Stimulated activated CD4-positive, alpha-beta T cell treated with anti-CD3 and anti-CD28 coated beads, TNF-alpha, amount 100 ng/mL, for 24 hours (primary cell): ENCODE results near the gene CCL13.
"Not testable (repeated sequence)": the region's sequence is repeated elsewhere in the genome, so short reads cannot be mapped to it uniquely, and the experiment has no call there.

Experiments used
- DNase-seq, 3 experiments: peaks; one replicate each; pipeline ENCODE4 v3.0.0-alpha.2; 2020; ENCODE audit warnings: low read depth in 3 of 3

The CCL13 gene

GRCh38 chr17:34356194-34356593 is at the start of gene CCL13:
Gene CCL13, plus strand, starts transcription at chr17:34356480. Its CDS starts 47 bp downstream, at chr17:34356527.
- no peak for DNase-seq

GRCh38 chr17:34307110-34307509 is 49.2 kb upstream of the CCL13 start:
- DNase-seq = no peak

GRCh38 chr17:34308371-34308770 is 47.9 kb upstream of the CCL13 start:
- DNase-seq = no peak

GRCh38 chr17:34311291-34311690 is 45.0 kb upstream of the CCL13 start:
- DNase-seq = no peak

- no peak for DNase-seq
Measured at GRCh38 chr17:34312080-34312479, 44.2 kb upstream of the CCL13 start.

- no peak for DNase-seq
Measured at GRCh38 chr17:34313164-34313563, 43.1 kb upstream of the CCL13 start.

GRCh38 chr17:34314279-34314678 is 42.0 kb upstream of the CCL13 start:
- no peak for DNase-seq

GRCh38 chr17:34318474-34318873 is 37.8 kb upstream of the CCL13 start:
- DNase-seq = peak in 1 of 3 experiments; percentile 3

GRCh38 chr17:34319039-34319483 is 37.2 kb upstream of the CCL13 start, which contains the start of gene CCL8:
Gene CCL8, plus strand, starts transcription at chr17:34319435. Its CDS starts 67 bp downstream, at chr17:34319502.
- DNase-seq = no peak

GRCh38 chr17:34321964-34322363 is 34.3 kb upstream of the CCL13 start:
- no peak for DNase-seq

- DNase-seq = not testable (repeated sequence)
Measured at GRCh38 chr17:34327580-34327979, 28.7 kb upstream of the CCL13 start.

- no peak for DNase-seq
Measured at GRCh38 chr17:34337701-34338100, 18.6 kb upstream of the CCL13 start.

- no peak for DNase-seq
Measured at GRCh38 chr17:34339138-34339770, 17.0 kb upstream of the CCL13 start.

GRCh38 chr17:34341916-34342315 is 14.4 kb upstream of the CCL13 start:
- no peak for DNase-seq

GRCh38 chr17:34347063-34347462 is 9.2 kb upstream of the CCL13 start:
- no peak for DNase-seq

GRCh38 chr17:34349751-34350150 is 6.5 kb upstream of the CCL13 start:
- DNase-seq = no peak

GRCh38 chr17:34351096-34351495 is 5.2 kb upstream of the CCL13 start:
- no peak for DNase-seq

- no peak for DNase-seq
Measured at GRCh38 chr17:34352191-34352590, 4.1 kb upstream of the CCL13 start.

GRCh38 chr17:34354637-34355036 is 1.6 kb upstream of the CCL13 start:
- no peak for DNase-seq

GRCh38 chr17:34357398-34357797 is 1.1 kb downstream of the CCL13 start:
- no peak for DNase-seq

- DNase-seq = no peak
Measured at GRCh38 chr17:34358631-34359030, 2.4 kb downstream of the CCL13 start.

- DNase-seq = no peak
Measured at GRCh38 chr17:34360601-34361270, 4.5 kb downstream of the CCL13 start.

- DNase-seq = peak; percentile 28 to 77 (median 43)
Measured at GRCh38 chr17:34361478-34362061, 5.3 kb downstream of the CCL13 start.
